GM21737 (cell line): Measurements from ENCODE around the gene PBX1.

Source experiments
- ATAC-seq: cut with Tn5 transposase; IDR thresholded peaks from one replicate; pipeline ENCODE4 v1.9.1; 2021; ENCODE audit warnings: mild to moderate bottlenecking, moderate library complexity; ENCODE audit not compliant: unreplicated experiment

The PBX1 gene

GRCh38 chr1:164771619-164772361 lies 212.8 kb downstream of the PBX1 start:
- ATAC-seq = no peak

- no peak for ATAC-seq
Observed at GRCh38 chr1:164772635-164773034, 213.7 kb downstream of the PBX1 start.

GRCh38 chr1:164773102-164773501 lies 214.1 kb downstream of the PBX1 start:
- ATAC-seq = no peak

- no peak for ATAC-seq
Observed at GRCh38 chr1:164774413-164774812, 215.4 kb downstream of the PBX1 start.

GRCh38 chr1:164774819-164775654 lies 216.1 kb downstream of the PBX1 start:
- no peak for ATAC-seq

GRCh38 chr1:164777518-164777917 lies 218.5 kb downstream of the PBX1 start:
- ATAC-seq = no peak

- ATAC-seq = no peak
Observed at GRCh38 chr1:164779376-164779775, 220.4 kb downstream of the PBX1 start.

- no peak for ATAC-seq
Observed at GRCh38 chr1:164780111-164780812, 221.3 kb downstream of the PBX1 start.

GRCh38 chr1:164780863-164781262 lies 221.9 kb downstream of the PBX1 start:
- no peak for ATAC-seq

GRCh38 chr1:164781972-164782371 lies 223.0 kb downstream of the PBX1 start:
- no peak for ATAC-seq

GRCh38 chr1:164783778-164784555 lies 225.0 kb downstream of the PBX1 start:
- no peak for ATAC-seq

GRCh38 chr1:164784960-164785359 lies 226.0 kb downstream of the PBX1 start:
- ATAC-seq = no peak

GRCh38 chr1:164785841-164786534 lies 227.0 kb downstream of the PBX1 start:
- no peak for ATAC-seq

GRCh38 chr1:164786980-164787833 lies 228.2 kb downstream of the PBX1 start:
- peak; percentile 84 for ATAC-seq

GRCh38 chr1:164787834-164788231 lies 228.8 kb downstream of the PBX1 start:
- ATAC-seq = no peak

GRCh38 chr1:164790081-164790480 lies 231.1 kb downstream of the PBX1 start:
- no peak for ATAC-seq

- ATAC-seq = no peak
Observed at GRCh38 chr1:164792410-164793004, 233.5 kb downstream of the PBX1 start.

- ATAC-seq = no peak
Observed at GRCh38 chr1:164794356-164794755, 235.4 kb downstream of the PBX1 start.

- ATAC-seq = no peak
Observed at GRCh38 chr1:164796916-164797315, 237.9 kb downstream of the PBX1 start.
